ENCODE measurements around the gene CMTM3. TPM values are rescaled to one million over a fixed set of nuclear protein-coding genes. Genes with fewer than 3 reads are reported as not detected.

Gene CMTM3
- 48.2 and 51.5 TPM in 2 replicates for total RNA-seq
- long read RNA-seq, partial matches to known transcripts = 4 of 13 reads
- long read RNA-seq, other reads (novel, unspliced or antisense) = 5 of 13 reads

- Mint-ChIP-seq H3K9me3 (ENCODE audit: low read depth) (no peaks in the 10 kb centered on the region), H3K4me1 (ENCODE audit: low read depth) (peaks cover 9% of the 10 kb centered on the region), H3K36me3 (ENCODE audit: insufficient read depth) (no peaks in the 10 kb centered on the region), H3K4me3 (ENCODE audit: low read depth) (peak within 1 kb of the TSS; percentile 93), H3K27ac (peak within 1 kb of the TSS; percentile 88), H3K27me3 (no peaks in the 10 kb centered on the region)
- DNase-seq (ENCODE audit: low spot score, unreplicated experiment) = peak; percentile 72
- TF ChIP-seq CTCF (IDR thresholded peaks at IDR 0.05; ENCODE audit: unreplicated experiment) = peak; percentile 90
Measured at GRCh38 chr16:66604376-66605176, at the start of gene CMTM3. CMTM3 (plus strand) TSS chr16:66604704; CDS start chr16:66604806, 102 bp downstream.

- no peaks in the 10 kb centered on the region for H3K27me3 Mint-ChIP-seq
- peak overlapping the region; percentile 63 for H3K27ac Mint-ChIP-seq
- no peak overlapping the region for H3K4me3 Mint-ChIP-seq (ENCODE audit: low read depth)
- no peaks in the 10 kb centered on the region for H3K9me3 Mint-ChIP-seq (ENCODE audit: low read depth)
- DNase-seq (ENCODE audit: low spot score, unreplicated experiment) = no peak
- H3K36me3 Mint-ChIP-seq (ENCODE audit: insufficient read depth) = peaks cover 12% of the 10 kb centered on the region
- peaks cover 11% of the 10 kb centered on the region for H3K4me1 Mint-ChIP-seq (ENCODE audit: low read depth)
- no peak for TF ChIP-seq CTCF (IDR thresholded peaks at IDR 0.05; ENCODE audit: unreplicated experiment)
Measured at GRCh38 chr16:66560107-66560506, 44.4 kb upstream of the CMTM3 start.

- Mint-ChIP-seq H3K4me1 (ENCODE audit: low read depth) (peaks cover 11% of the 10 kb centered on the region), H3K4me3 (ENCODE audit: low read depth) (no peak overlapping the region), H3K9me3 (ENCODE audit: low read depth) (no peaks in the 10 kb centered on the region), H3K27ac (no peak overlapping the region), H3K27me3 (no peaks in the 10 kb centered on the region), H3K36me3 (ENCODE audit: insufficient read depth) (peaks cover 14% of the 10 kb centered on the region)
- no peak for DNase-seq (ENCODE audit: low spot score, unreplicated experiment)
- no peak for TF ChIP-seq CTCF (IDR thresholded peaks at IDR 0.05; ENCODE audit: unreplicated experiment)
Measured at GRCh38 chr16:66561381-66562080, 43.0 kb upstream of the CMTM3 start.

GRCh38 chr16:66562409-66562808 is 42.1 kb upstream of the CMTM3 start:
- DNase-seq (ENCODE audit: low spot score, unreplicated experiment) = no peak
- Mint-ChIP-seq H3K4me3 (ENCODE audit: low read depth) (no peak overlapping the region), H3K9me3 (ENCODE audit: low read depth) (no peaks in the 10 kb centered on the region), H3K27me3 (no peaks in the 10 kb centered on the region), H3K36me3 (ENCODE audit: insufficient read depth) (peaks cover 17% of the 10 kb centered on the region), H3K4me1 (ENCODE audit: low read depth) (peaks cover 11% of the 10 kb centered on the region), H3K27ac (no peak overlapping the region)
- TF ChIP-seq CTCF (IDR thresholded peaks at IDR 0.05; ENCODE audit: unreplicated experiment) = no peak

GRCh38 chr16:66562986-66563385 is 41.5 kb upstream of the CMTM3 start:
- Mint-ChIP-seq H3K9me3 (ENCODE audit: low read depth) (no peaks in the 10 kb centered on the region), H3K4me3 (ENCODE audit: low read depth) (no peak overlapping the region), H3K27me3 (no peaks in the 10 kb centered on the region), H3K4me1 (ENCODE audit: low read depth) (peaks cover 11% of the 10 kb centered on the region), H3K27ac (peak overlapping the region; percentile 65), H3K36me3 (ENCODE audit: insufficient read depth) (peaks cover 16% of the 10 kb centered on the region)
- DNase-seq (ENCODE audit: low spot score, unreplicated experiment) = no peak
- no peak for TF ChIP-seq CTCF (IDR thresholded peaks at IDR 0.05; ENCODE audit: unreplicated experiment)
